K562 (cell line): Measurements from ENCODE around the gene GINS1. TPM values are rescaled to one million over a fixed set of nuclear protein-coding genes. Genes with fewer than 3 reads are reported as not detected.

Source experiments
- ATAC-seq: fragments of 200-7000 bp; cut with Tn5 transposase; 3 replicates; pipeline ENCODE4 v1.9.1; 2020; ENCODE audit warnings: moderate library complexity
- BruUV-seq: library from RNA; stranded (reverse); fragments of 400-500 nt; replicated peaks from 2 replicates; lab custom pipeline; 2021; lab: Mats Ljungman, UMichigan
- CTCF ChIA-PET: fragments of 300-600 bp; formaldehyde crosslinking; extraction: SDS; loops from one replicate; lab custom pipeline; 2021; ENCODE audit warnings: low intra/inter-chr PET ratio; lab: Yijun Ruan, JAX
- POLR2A ChIA-PET: fragments of 300-600, 350-650 bp; sonication (Branson Sonifier 250); formaldehyde crosslinking; extraction: SDS; loops from one replicate; lab custom pipeline; 2021; ENCODE audit warnings: antibody characterized with exemption, inconsistent platforms; lab: Yijun Ruan, JAX
- DNase-seq, 4 experiments: peaks; one replicate each; pipeline versions ENCODE4 v3.0.0 to v3.0.0-alpha.2; 2011 to 2018; ENCODE audit warnings: low spot score in 3 of 4, mixed read lengths in 3 of 4; ENCODE audit errors: extremely low read depth in 1 of 4
- FAIRE-seq: peaks from 2 replicates; lab custom pipeline; 2011; peaks lifted over from hg19 to GRCh38; lab: Jason Lieb, UNC
- H2AFZ ChIP-seq: 2 replicates; pipeline ENCODE4 v1.6.0; 2011; ENCODE audit warnings: low read depth, low read length, control low read depth, inconsistent platforms
- H3K27ac ChIP-seq: fragments of 200-600 bp; 3 replicates; pipeline ENCODE4 v1.8.0; 2011; ENCODE audit warnings: low read depth, mild to moderate bottlenecking, control low read depth, inconsistent platforms, low read length, moderate library complexity, mixed read lengths; ENCODE audit errors: extremely low read depth
- H3K27me3 ChIP-seq, 2 experiments: fragments of 300-600 bp in 1 of 2; 2 replicates in 1 of 2; 3 replicates in 1 of 2; pipeline versions ENCODE4 v1.6.0 to v1.8.0; 2011; ENCODE audit warnings: inconsistent platforms in 2 of 2, low read length in 2 of 2, mild to moderate bottlenecking in 1 of 2, mixed read lengths in 1 of 2, moderate library complexity in 1 of 2; ENCODE audit not compliant: control insufficient read depth in 2 of 2, insufficient read depth in 2 of 2
- H3K36me3 ChIP-seq: fragments of 300-600 bp; 3 replicates; pipeline ENCODE4 v1.8.0; 2011; ENCODE audit warnings: mild to moderate bottlenecking, low read length, inconsistent platforms; ENCODE audit not compliant: control insufficient read depth, insufficient read depth
- H3K4me1 ChIP-seq, 2 experiments: fragments of 200-600 bp in 1 of 2; replicated peaks in 1 of 2; 2 replicates in 1 of 2; 3 replicates in 1 of 2; pipeline versions ENCODE4 v1.5.1 to v1.8.0; 2011; ENCODE audit warnings: inconsistent platforms in 2 of 2, low read length in 2 of 2, mild to moderate bottlenecking in 1 of 2, mixed read lengths in 1 of 2, moderate library complexity in 1 of 2; ENCODE audit not compliant: control insufficient read depth in 2 of 2, insufficient read depth in 2 of 2
- H3K4me2 ChIP-seq: 2 replicates; pipeline ENCODE4 v1.6.1; 2011; ENCODE audit warnings: low read length, control low read depth, inconsistent platforms, mixed read lengths; ENCODE audit not compliant: insufficient read depth
- H3K4me3 ChIP-seq: fragments of 200-600 bp; sonication (generic), shearing (Covaris generic); 2 replicates; pipeline ENCODE4 v1.5.1; 2016; ENCODE audit warnings: control low read depth, inconsistent platforms
- H3K79me2 ChIP-seq: fragments of 200-600 bp; 3 replicates; pipeline ENCODE4 v1.8.0; 2011; ENCODE audit warnings: low read length, inconsistent platforms; ENCODE audit not compliant: control insufficient read depth, insufficient read depth
- H3K9ac ChIP-seq, 2 experiments: 2 replicates each; pipeline versions ENCODE4 v1.6.0 to v1.6.1; 2011; ENCODE audit warnings: low read depth in 2 of 2, low read length in 2 of 2, control low read depth in 1 of 2, inconsistent platforms in 1 of 2, mild to moderate bottlenecking in 1 of 2, mixed read lengths in 1 of 2; ENCODE audit not compliant: insufficient read depth in 1 of 2
- H3K9me1 ChIP-seq: one replicate; pipeline ENCODE4 v1.6.0; 2011; ENCODE audit warnings: inconsistent platforms, mild to moderate bottlenecking, low read length, moderate library complexity; ENCODE audit not compliant: control insufficient read depth, insufficient read depth
- H3K9me3 ChIP-seq: replicated peaks from 2 replicates; pipeline ENCODE4 v1.5.1; 2011; ENCODE audit warnings: low read depth, low read length, inconsistent platforms; ENCODE audit not compliant: control insufficient read depth, insufficient read depth
- H4K20me1 ChIP-seq: replicated peaks from 2 replicates; pipeline ENCODE4 v1.6.1; 2011; ENCODE audit warnings: low read length, inconsistent platforms, mixed read lengths; ENCODE audit not compliant: control insufficient read depth, insufficient read depth
- GMEB1 ChIP-seq: fragments of 250-450 bp; sonication (Bioruptor Pico); IDR thresholded peaks from 2 replicates; pipeline ENCODE4 v1.4.0; 2020; ENCODE audit warnings: mild to moderate bottlenecking
- KLF1 ChIP-seq: fragments of 450-650 bp; IDR thresholded peaks from 2 replicates; pipeline ENCODE4 v1.6.1; 2016; ENCODE audit warnings: missing genetic modification characterization, missing compliant biosample characterization
- MCM5 ChIP-seq: fragments of 450-650 bp; IDR thresholded peaks from 2 replicates; pipeline ENCODE4 v1.6.1; 2016; ENCODE audit warnings: low read depth
- NR2C1 ChIP-seq, 2 experiments: fragments of 450-650 bp; IDR thresholded peaks; 2 replicates each; pipeline ENCODE4 v1.6.1; 2017; ENCODE audit warnings: mild to moderate bottlenecking in 2 of 2, antibody characterized with exemption in 1 of 2, inconsistent platforms in 1 of 2, missing compliant biosample characterization in 1 of 2, missing genetic modification characterization in 1 of 2
- NR2C2 ChIP-seq, 2 experiments: fragments of 200-800 bp in 1 of 2; sonication (Bioruptor generic) in 1 of 2; sonication (generic) in 1 of 2; formaldehyde crosslinking in 1 of 2; IDR thresholded peaks; 2 replicates each; pipeline versions ENCODE4 v1.6.1 to v1.8.0; 2016 to 2022; ENCODE audit warnings: mild to moderate bottlenecking in 1 of 2, missing compliant biosample characterization in 1 of 2, missing genetic modification characterization in 1 of 2, missing genetic modification reagents in 1 of 2
- TCF7L2 ChIP-seq: fragments of 150-350 bp; IDR thresholded peaks from 2 replicates; pipeline ENCODE4 v1.6.1; 2016; ENCODE audit warnings: low read depth, mild to moderate bottlenecking, low read length, moderate library complexity
- U2AF2 ChIP-seq: fragments of 200-400 bp; formaldehyde crosslinking; optimal IDR thresholded peaks from 2 replicates; pipeline ENCODE3; 2017; ENCODE audit warnings: low read depth, mild to moderate bottlenecking, low read length
- USF2 ChIP-seq: sonication (generic); formaldehyde crosslinking; IDR thresholded peaks from 2 replicates; pipeline ENCODE4 v1.5.0; 2020; ENCODE audit warnings: missing genetic modification reagents
- ZKSCAN3 ChIP-seq: fragments of 250-450 bp; sonication (Bioruptor Pico); IDR thresholded peaks from 2 replicates; pipeline ENCODE4 v1.4.0; 2020
- ZNF12 ChIP-seq: sonication (generic); formaldehyde crosslinking; IDR thresholded peaks from 2 replicates; pipeline ENCODE4 v1.4.0; 2020; ENCODE audit warnings: mild to moderate bottlenecking, missing genetic modification reagents
- ZNF41 ChIP-seq: fragments of 250-450 bp; sonication (Bioruptor Pico); conservative IDR thresholded peaks from 2 replicates; pipeline ENCODE4 v1.4.0; 2020; ENCODE audit warnings: mild to moderate bottlenecking
- ZNF511 ChIP-seq: sonication (generic); formaldehyde crosslinking; IDR thresholded peaks from 2 replicates; pipeline ENCODE4 v1.8.0; 2022; ENCODE audit warnings: mild to moderate bottlenecking, missing genetic modification reagents
- ZNF75A ChIP-seq: fragments of 450-650 bp; formaldehyde crosslinking; IDR thresholded peaks from 2 replicates; pipeline ENCODE4 v1.4.0; 2020; ENCODE audit warnings: mild to moderate bottlenecking
- ZNF778 ChIP-seq: fragments of 450-650 bp; formaldehyde crosslinking; IDR thresholded peaks from 2 replicates; pipeline ENCODE4 v1.4.0; 2020; ENCODE audit warnings: mild to moderate bottlenecking, moderate library complexity
- WGBS: fragments of 100-300 bp; shearing (Covaris generic); methylation state at CpG from one replicate; pipeline ENCODE4 v1.1.6; 2016; ENCODE audit warnings: low coverage, mixed read lengths; ENCODE audit not compliant: insufficient coverage; ENCODE audit errors: missing lambda C conversion rate; 5-methylcytosine and 5-hydroxymethylcytosine counted together
- in situ Hi-C: fragments of 300-500 bp; cut with MboI; formaldehyde crosslinking; loops from 4 replicates; pipeline ENCODE4 v1.15.0; 2018; ENCODE audit warnings: inconsistent platforms, mixed read lengths
- intact Hi-C: fragments of 100-400 bp; cut with micrococcal nuclease; formaldehyde crosslinking; loops from 2 replicates; pipeline ENCODE4 v1.14.2; 2022
- polyA plus RNA-seq, 8 experiments: library from polyadenylated mRNA; depleted of rRNA in 4 of 8; stranded (reverse) in 5 of 8; unstranded in 3 of 8; fragments of >200 nt; fragmentation: Nextera tagmentation in 2 of 8; fragmentation: Illumina TruSeq in 1 of 8; extraction: Ambion mirVana in 2 of 8; extraction: Trizol in 1 of 8; gene quantifications; 2 replicates each; pipeline versions ENCODE4 v1.2.1 to v1.2.3, GENCODE V29; 2011 to 2014; ENCODE audit warnings: inconsistent platforms in 1 of 8, missing spikeins in 1 of 8
- total RNA-seq, 7 experiments: library from RNA; depleted of rRNA in 6 of 7; stranded (reverse); fragments of >200 nt in 6 of 7; fragmentation: Illumina TruSeq in 2 of 7; extraction: Trizol in 2 of 7; gene quantifications; 2 replicates each; pipeline versions ENCODE4 v1.2.1 to v1.2.3, GENCODE V29; 2011 to 2021; ENCODE audit warnings: low replicate concordance in 1 of 7
- TF ChIP-seq, protein P1 (sequence below): fragments of 250-450 bp; sonication (Bioruptor Pico); IDR thresholded peaks from 2 replicates; pipeline ENCODE4 v1.5.0; 2021; ENCODE audit warnings: mild to moderate bottlenecking, borderline replicate concordance

The GINS1 gene
- total and polyA plus RNA-seq, 9 of the 15 experiments (the other 6 are each of a cell fraction or from before 2014, with no cell fraction given): 13.1 to 31.8 (median 24.1) TPM

DNA sequence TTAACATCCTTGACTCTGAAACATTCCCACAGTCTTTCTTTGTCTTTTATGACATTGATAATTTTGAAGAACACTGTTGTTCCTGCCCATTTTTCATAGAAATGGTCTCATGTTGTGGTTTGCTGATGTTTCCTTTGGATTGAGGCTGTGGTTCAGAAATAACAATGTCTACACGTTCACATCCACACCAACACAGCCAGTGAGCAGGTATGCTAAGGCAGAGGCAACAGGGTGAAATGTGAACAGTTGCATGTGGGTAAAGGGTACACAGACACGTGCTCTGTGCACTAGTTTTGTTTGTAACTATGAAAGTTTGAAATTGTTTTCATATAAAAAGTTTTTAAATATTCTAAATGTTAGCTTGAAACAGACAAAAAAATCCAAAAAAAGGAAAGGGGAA is 78.4 kb downstream of the GINS1 start:
- Histone ChIP-seq H3K27me3 (peaks cover 0 to 23% of the 10 kb centered on the region in 2 experiments), H3K4me1 (no peaks in the 10 kb centered on the region), H3K9ac (no peak overlapping the region), H3K9me3 (no peaks in the 10 kb centered on the region), H3K9me1 (no peaks in the 10 kb centered on the region), H3K27ac (no peak overlapping the region), H4K20me1 (no peaks in the 10 kb centered on the region), H2AFZ (no peak overlapping the region), H3K79me2 (no peaks in the 10 kb centered on the region), H3K36me3 (no peaks in the 10 kb centered on the region), H3K4me3 (no peak overlapping the region), H3K4me2 (no peak overlapping the region)
- in situ Hi-C loops (no loop called here), intact Hi-C loops (no loop called here)
- no peak for DNase-seq
- ChIA-PET CTCF (no interaction called here), POLR2A (interaction anchor here (0.8 kb wide), 1 partner anchor 13 kb away, joined by 3 read pairs; no protein-coding TSS in a partner anchor)
- BruUV-seq: no TSS peak
- WGBS: 0% methylated on average over 1 of the region's 2 CpGs
- ATAC-seq: no peak
- FAIRE-seq: no peak
- TF ChIP-seq, protein P1, sequence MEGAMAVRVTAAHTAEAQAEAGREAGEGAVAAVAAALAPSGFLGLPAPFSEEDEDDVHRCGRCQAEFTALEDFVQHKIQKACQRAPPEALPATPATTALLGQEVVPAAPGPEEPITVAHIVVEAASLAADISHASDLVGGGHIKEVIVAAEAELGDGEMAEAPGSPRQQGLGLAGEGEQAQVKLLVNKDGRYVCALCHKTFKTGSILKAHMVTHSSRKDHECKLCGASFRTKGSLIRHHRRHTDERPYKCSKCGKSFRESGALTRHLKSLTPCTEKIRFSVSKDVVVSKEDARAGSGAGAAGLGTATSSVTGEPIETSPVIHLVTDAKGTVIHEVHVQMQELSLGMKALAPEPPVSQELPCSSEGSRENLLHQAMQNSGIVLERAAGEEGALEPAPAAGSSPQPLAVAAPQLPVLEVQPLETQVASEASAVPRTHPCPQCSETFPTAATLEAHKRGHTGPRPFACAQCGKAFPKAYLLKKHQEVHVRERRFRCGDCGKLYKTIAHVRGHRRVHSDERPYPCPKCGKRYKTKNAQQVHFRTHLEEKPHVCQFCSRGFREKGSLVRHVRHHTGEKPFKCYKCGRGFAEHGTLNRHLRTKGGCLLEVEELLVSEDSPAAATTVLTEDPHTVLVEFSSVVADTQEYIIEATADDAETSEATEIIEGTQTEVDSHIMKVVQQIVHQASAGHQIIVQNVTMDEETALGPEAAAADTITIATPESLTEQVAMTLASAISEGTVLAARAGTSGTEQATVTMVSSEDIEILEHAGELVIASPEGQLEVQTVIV (CRISPR knock-in tag): no peak
- TF ChIP-seq U2AF2 (no peak), ZNF778 (CRISPR knock-in tag) (no peak), KLF1 (tag) (no peak), ZNF41 (CRISPR knock-in tag) (no peak), ZNF511 (CRISPR knock-in tag) (no peak), GMEB1 (CRISPR knock-in tag) (no peak), ZNF75A (CRISPR knock-in tag) (no peak), NR2C2 (CRISPR knock-in tag; IDR thresholded peaks at IDR 0.05) (no peak), NR2C2 (tag; IDR thresholded peaks at IDR 0.05) (no peak), MCM5 (no peak), ZKSCAN3 (no peak), NR2C1 (IDR thresholded peaks at IDR 0.05) (no peak), NR2C1 (tag; IDR thresholded peaks at IDR 0.05) (no peak), ZNF12 (CRISPR knock-in tag) (no peak), USF2 (CRISPR knock-in tag) (no peak), TCF7L2 (no peak)
